HFFc6 (cell line): ENCODE data around the gene CUTC. TPM values are rescaled to one million over a fixed set of nuclear protein-coding genes. Genes with fewer than 3 reads are reported as not detected.
A peak's percentile ranks its signal among the peaks of the same experiment; 100 is the strongest.

Source experiments
- DNase-seq: peaks from one replicate; pipeline ENCODE4 v3.0.0-alpha.2; 2018
- H3K27ac Mint-ChIP-seq: 2 replicates; pipeline ENCODE4 v1.8.0; 2020; ENCODE audit warnings: mild to moderate bottlenecking, mixed read lengths
- H3K27me3 Mint-ChIP-seq: 2 replicates; pipeline ENCODE4 v1.8.0; 2021; ENCODE audit warnings: mild to moderate bottlenecking, moderate library complexity, mixed read lengths; ENCODE audit not compliant: insufficient read depth
- H3K36me3 Mint-ChIP-seq: 2 replicates; pipeline ENCODE4 v1.8.0; 2021; ENCODE audit warnings: low read depth, mixed read lengths
- H3K4me1 Mint-ChIP-seq: 2 replicates; pipeline ENCODE4 v1.8.0; 2020; ENCODE audit warnings: low read depth, mixed read lengths
- H3K4me3 Mint-ChIP-seq: 2 replicates; pipeline ENCODE4 v1.8.0; 2020; ENCODE audit warnings: mild to moderate bottlenecking, moderate library complexity, mixed read lengths
- H3K9me3 Mint-ChIP-seq: 2 replicates; pipeline ENCODE4 v1.8.0; 2020; ENCODE audit warnings: mild to moderate bottlenecking, mixed read lengths
- CTCF ChIP-seq: fragments of 200-600 bp; sonication (generic); IDR thresholded peaks from 2 replicates; pipeline ENCODE4 v1.5.0; 2021; ENCODE audit warnings: antibody characterized with exemption, mild to moderate bottlenecking
- long read RNA-seq: library from polyadenylated mRNA; unstranded; transcript quantifications from one replicate; pipeline ENCODE4 v2.0.0, GENCODE V29; 2019
- total RNA-seq, 6 experiments: library from RNA; stranded (reverse); fragmentation: NEBNext Ultra II Directional; extraction: Animal tissue kit (Norgen Biotek cat#: 25700); gene quantifications; 2 replicates in 1 of 6; 3 replicates in 5 of 6; pipeline ENCODE4 v1.2.3, GENCODE V29; 2021

Gene CUTC
- 10 to 100 TPM; 11.2 to 15.2 (median 12.4) TPM for total RNA-seq
- long read RNA-seq, transcript CUTC-202 (9 exons, 1,346 nt) = major isoform, 5 of 20 reads
- long read RNA-seq, transcript CUTC-203 (8 exons, 831 nt) = major isoform, 5 of 20 reads
- long read RNA-seq, partial matches to known transcripts = 1 of 20 reads
- long read RNA-seq, other reads (novel, unspliced or antisense) = 9 of 20 reads

GRCh38 chr10:99732033-99732842 lies at the start of gene CUTC, which contains the start of gene COX15:
Gene CUTC (plus strand): TSS chr10:99732234. CDS start chr10:99732349, 115 bp downstream.
Gene COX15 (minus strand): TSS chr10:99732127. CDS start chr10:99732049, 78 bp downstream.
- Mint-ChIP-seq H3K4me1 (peaks cover 43% of the 10 kb centered on the region), H3K36me3 (peaks cover 38% of the 10 kb centered on the region), H3K9me3 (no peaks in the 10 kb centered on the region), H3K4me3 (peak within 1 kb of the TSS; percentile 100), H3K27ac (peak within 1 kb of the TSS; percentile 99), H3K27me3 (peaks cover 4% of the 10 kb centered on the region)
- DNase-seq = peak; percentile 94
- peak; percentile 72; the same call in 1 of the 2 replicates for TF ChIP-seq CTCF

GRCh38 chr10:99682752-99683151 lies 49.3 kb upstream of the CUTC start:
- Mint-ChIP-seq H3K27me3 (peaks cover 2% of the 10 kb centered on the region; the same call in 1 of the 2 replicates), H3K36me3 (peaks cover 41% of the 10 kb centered on the region), H3K27ac (peak overlapping the region; percentile 3; the same call in 1 of the 2 replicates), H3K4me1 (peaks cover 43% of the 10 kb centered on the region), H3K9me3 (no peaks in the 10 kb centered on the region), H3K4me3 (no peak overlapping the region)
- no peak for DNase-seq
- TF ChIP-seq CTCF = peak; percentile 43; the same call in 1 of the 2 replicates

- no peak for TF ChIP-seq CTCF
- Mint-ChIP-seq H3K4me1 (peaks cover 65% of the 10 kb centered on the region), H3K36me3 (peaks cover 48% of the 10 kb centered on the region), H3K4me3 (no peak overlapping the region), H3K9me3 (no peaks in the 10 kb centered on the region), H3K27ac (no peak overlapping the region; the same call in 1 of the 2 replicates), H3K27me3 (peaks cover 2% of the 10 kb centered on the region; the same call in 1 of the 2 replicates)
- no peak for DNase-seq
These were observed 46.5 kb upstream of the CUTC start for GRCh38 chr10:99685597-99685967.

- Mint-ChIP-seq H3K9me3 (no peaks in the 10 kb centered on the region), H3K4me3 (peak overlapping the region; percentile 19; the same call in 1 of the 2 replicates), H3K36me3 (peaks cover 64% of the 10 kb centered on the region)
These were observed 42.6 kb upstream of the CUTC start for GRCh38 chr10:99689461-99689860.

More at GRCh38 chr10:99689461-99689860, 42.6 kb upstream of the CUTC start:
- no peak for TF ChIP-seq CTCF
- DNase-seq = peak; percentile 41
- H3K27me3 Mint-ChIP-seq = peaks cover 2% of the 10 kb centered on the region; the same call in 1 of the 2 replicates
- peaks cover 65% of the 10 kb centered on the region for H3K4me1 Mint-ChIP-seq
- H3K27ac Mint-ChIP-seq = peak overlapping the region; percentile 52
